ENCODE results near the gene SCYGR8. TPM values are rescaled to one million over a fixed set of nuclear protein-coding genes. Genes with fewer than 3 reads are reported as not detected.

The SCYGR8 gene
- total and polyA plus RNA-seq, 7 experiments from 2014 or later: not detected

- CTCF ChIA-PET: no interaction called here
- no peaks in the 10 kb centered on the region for H3K9me3 ChIP-seq (ENCODE audit: control insufficient read depth in 2 of 3, low read length in 3 of 3)
- Mint-ChIP-seq H3K36me3 (no peaks in the 10 kb centered on the region), H3K27me3 (no peaks in the 10 kb centered on the region), H3K9me3 (no peaks in the 10 kb centered on the region), H3K27ac (no peak overlapping the region), H3K4me3 (no peak overlapping the region), H3K4me1 (peaks cover 0 to 1% (median 0%) of the 10 kb centered on the region in 7 donors)
- no peaks in the 10 kb centered on the region for H3K36me3 ChIP-seq (ENCODE audit: control insufficient read depth in 2 of 3, insufficient read depth in 3 of 3, low read length in 3 of 3)
- POLR2A ChIA-PET: no interaction called here
- H3K4me3 ChIP-seq (ENCODE audit: low read length): no peak overlapping the region
- H3K27me3 ChIP-seq (ENCODE audit: control insufficient read depth in 2 of 2, insufficient read depth in 2 of 2, low read length in 2 of 2): no peaks in the 10 kb centered on the region
- no peak overlapping the region for H3K27ac ChIP-seq (ENCODE audit: low read depth, low read length)
- DNase-seq: no peak
- intact Hi-C loops (cut with micrococcal nuclease): no loop called here
- no peak for ATAC-seq
- H3K4me1 ChIP-seq (ENCODE audit: control insufficient read depth in 2 of 2, insufficient read depth in 2 of 2, low read length in 2 of 2): no peaks in the 10 kb centered on the region
Measured at GRCh38 chr2:227772932-227773331, 27.2 kb downstream of the SCYGR8 start.

DNA sequence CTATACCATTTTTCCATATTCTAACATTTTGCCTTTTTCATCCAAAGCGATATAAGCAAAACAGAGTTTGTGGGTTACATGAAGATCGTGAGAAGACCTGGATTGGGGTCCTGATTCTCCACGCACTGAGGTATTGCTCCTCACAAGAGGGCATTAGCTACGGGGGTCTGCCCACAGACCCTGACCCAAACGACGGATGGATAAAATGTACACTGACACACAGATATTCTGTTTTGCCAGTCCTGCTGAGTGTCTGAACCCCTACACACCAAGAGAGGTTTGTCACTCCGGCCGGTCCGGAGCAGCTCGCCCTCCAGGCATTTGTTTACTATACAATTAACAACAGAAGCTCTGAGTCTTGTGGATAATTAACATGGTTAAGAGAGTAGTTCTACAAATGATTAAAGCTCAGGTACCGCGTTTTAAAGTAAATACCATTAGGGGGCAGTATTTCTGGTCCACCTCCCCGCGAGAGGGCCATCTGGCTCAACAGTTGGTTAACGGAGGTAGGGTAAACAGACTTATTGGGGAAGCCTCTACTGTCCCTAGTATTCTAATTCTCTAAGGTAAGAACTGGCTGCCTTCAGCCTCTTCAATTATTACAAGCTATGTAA, 28.4 kb downstream of the SCYGR8 start:
- no peak for ATAC-seq
- Histone ChIP-seq H3K27ac (ENCODE audit: low read depth, low read length) (no peak overlapping the region), H3K4me1 (ENCODE audit: control insufficient read depth in 2 of 2, insufficient read depth in 2 of 2, low read length in 2 of 2) (no peaks in the 10 kb centered on the region), H3K27me3 (ENCODE audit: control insufficient read depth in 2 of 2, insufficient read depth in 2 of 2, low read length in 2 of 2) (no peaks in the 10 kb centered on the region), H3K9me3 (ENCODE audit: control insufficient read depth in 2 of 3, low read length in 3 of 3) (no peaks in the 10 kb centered on the region), H3K36me3 (ENCODE audit: control insufficient read depth in 2 of 3, insufficient read depth in 3 of 3, low read length in 3 of 3) (no peaks in the 10 kb centered on the region), H3K4me3 (ENCODE audit: low read length) (no peak overlapping the region)
- CTCF ChIA-PET: no interaction called here
- Mint-ChIP-seq H3K4me1 (peaks cover 0 to 1% (median 0%) of the 10 kb centered on the region in 7 donors), H3K4me3 (no peak overlapping the region), H3K27ac (no peak overlapping the region), H3K36me3 (no peaks in the 10 kb centered on the region), H3K9me3 (no peaks in the 10 kb centered on the region), H3K27me3 (peaks cover 0 to 7% (median 0%) of the 10 kb centered on the region in 5 donors)
- no peak for DNase-seq
- POLR2A ChIA-PET: no interaction called here
- intact Hi-C loops (cut with micrococcal nuclease): no loop called here

- peaks cover 0 to 1% (median 0%) of the 10 kb centered on the region in 7 donors for H3K4me1 Mint-ChIP-seq
- H3K27ac ChIP-seq (ENCODE audit: low read depth, low read length): no peak overlapping the region
- H3K27me3 Mint-ChIP-seq: peaks cover 0 to 7% (median 0%) of the 10 kb centered on the region in 5 donors
- H3K4me3 Mint-ChIP-seq: no peak overlapping the region
- intact Hi-C loops (cut with micrococcal nuclease): no loop called here
- no peak overlapping the region for H3K4me3 ChIP-seq (ENCODE audit: low read length)
- no peak for DNase-seq
- H3K9me3 ChIP-seq (ENCODE audit: control insufficient read depth in 2 of 3, low read length in 3 of 3): no peaks in the 10 kb centered on the region
- no peak for ATAC-seq
- ChIA-PET POLR2A (no interaction called here), CTCF (no interaction called here)
- H3K36me3 ChIP-seq (ENCODE audit: control insufficient read depth in 2 of 3, insufficient read depth in 3 of 3, low read length in 3 of 3): no peaks in the 10 kb centered on the region
- H3K36me3 Mint-ChIP-seq: no peaks in the 10 kb centered on the region
- no peaks in the 10 kb centered on the region for H3K9me3 Mint-ChIP-seq
- no peaks in the 10 kb centered on the region for H3K27me3 ChIP-seq (ENCODE audit: control insufficient read depth in 2 of 2, insufficient read depth in 2 of 2, low read length in 2 of 2)
- no peak overlapping the region for H3K27ac Mint-ChIP-seq
- no peaks in the 10 kb centered on the region for H3K4me1 ChIP-seq (ENCODE audit: control insufficient read depth in 2 of 2, insufficient read depth in 2 of 2, low read length in 2 of 2)
Measured at GRCh38 chr2:227774895-227775842, 29.5 kb downstream of the SCYGR8 start.

DNA sequence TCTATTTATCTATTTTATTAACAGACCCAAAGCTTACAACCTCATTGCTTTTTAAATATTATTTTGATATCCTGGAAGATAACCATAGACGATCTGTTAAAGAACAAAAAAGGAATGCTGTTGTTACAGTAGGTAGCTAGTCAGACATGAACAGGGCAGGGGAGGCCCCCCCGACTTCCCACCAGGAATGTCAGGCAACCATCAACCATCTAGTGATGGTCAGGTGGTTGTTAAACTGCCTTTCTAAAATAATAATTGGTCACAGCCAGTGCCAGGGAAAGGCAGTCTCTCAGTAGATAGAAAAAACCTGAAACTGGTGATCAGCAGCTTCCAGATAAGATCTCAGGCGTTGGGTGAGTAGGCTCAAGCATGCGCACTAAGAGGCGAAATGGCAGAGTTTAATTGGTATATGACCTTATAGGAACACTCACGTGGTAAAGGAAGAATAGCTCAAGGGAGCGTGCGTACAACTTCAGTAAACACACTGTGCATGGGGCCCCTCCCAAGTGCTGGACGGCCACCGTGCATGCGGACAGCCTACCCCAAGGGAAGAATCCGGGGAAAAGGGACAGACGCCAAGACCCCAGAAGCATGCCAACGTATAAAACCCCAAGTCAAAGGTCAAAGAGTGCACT, 35.4 kb downstream of the SCYGR8 start:
- no peaks in the 10 kb centered on the region for H3K27me3 ChIP-seq (ENCODE audit: control insufficient read depth in 2 of 2, insufficient read depth in 2 of 2, low read length in 2 of 2)
- H3K36me3 ChIP-seq (ENCODE audit: control insufficient read depth in 2 of 3, insufficient read depth in 3 of 3, low read length in 3 of 3): no peaks in the 10 kb centered on the region
- DNase-seq: no peak
- Mint-ChIP-seq H3K4me3 (no peak overlapping the region), H3K4me1 (peaks cover 0 to 14% (median 3%) of the 10 kb centered on the region in 7 donors), H3K27me3 (peaks cover 0 to 19% (median 3%) of the 10 kb centered on the region in 5 donors), H3K36me3 (no peaks in the 10 kb centered on the region), H3K9me3 (no peaks in the 10 kb centered on the region), H3K27ac (no peak overlapping the region)
- no peak overlapping the region for H3K4me3 ChIP-seq (ENCODE audit: low read length)
- ChIA-PET POLR2A (no interaction called here), CTCF (no interaction called here)
- intact Hi-C loops (cut with micrococcal nuclease): no loop called here
- ATAC-seq: no peak
- no peaks in the 10 kb centered on the region for H3K4me1 ChIP-seq (ENCODE audit: control insufficient read depth in 2 of 2, insufficient read depth in 2 of 2, low read length in 2 of 2)
- H3K27ac ChIP-seq (ENCODE audit: low read depth, low read length): no peak overlapping the region
- no peaks in the 10 kb centered on the region for H3K9me3 ChIP-seq (ENCODE audit: control insufficient read depth in 2 of 3, low read length in 3 of 3)

GRCh38 chr2:227781841-227782240, 36.1 kb downstream of the SCYGR8 start:
- Histone ChIP-seq H3K4me1 (ENCODE audit: control insufficient read depth in 2 of 2, insufficient read depth in 2 of 2, low read length in 2 of 2) (no peaks in the 10 kb centered on the region), H3K36me3 (ENCODE audit: control insufficient read depth in 2 of 3, insufficient read depth in 3 of 3, low read length in 3 of 3) (no peaks in the 10 kb centered on the region), H3K9me3 (ENCODE audit: control insufficient read depth in 2 of 3, low read length in 3 of 3) (no peaks in the 10 kb centered on the region), H3K27me3 (ENCODE audit: control insufficient read depth in 2 of 2, insufficient read depth in 2 of 2, low read length in 2 of 2) (no peaks in the 10 kb centered on the region), H3K27ac (ENCODE audit: low read depth, low read length) (no peak overlapping the region), H3K4me3 (ENCODE audit: low read length) (no peak overlapping the region)
- Mint-ChIP-seq H3K36me3 (no peaks in the 10 kb centered on the region), H3K4me1 (peaks cover 0 to 14% (median 3%) of the 10 kb centered on the region in 7 donors), H3K4me3 (no peak overlapping the region), H3K27ac (no peak overlapping the region), H3K27me3 (peaks cover 0 to 22% (median 6%) of the 10 kb centered on the region in 5 donors), H3K9me3 (no peaks in the 10 kb centered on the region)
- ATAC-seq (no peak), DNase-seq (no peak)
- intact Hi-C loops (cut with micrococcal nuclease): no loop called here
- ChIA-PET CTCF (no interaction called here), POLR2A (no interaction called here)

DNA sequence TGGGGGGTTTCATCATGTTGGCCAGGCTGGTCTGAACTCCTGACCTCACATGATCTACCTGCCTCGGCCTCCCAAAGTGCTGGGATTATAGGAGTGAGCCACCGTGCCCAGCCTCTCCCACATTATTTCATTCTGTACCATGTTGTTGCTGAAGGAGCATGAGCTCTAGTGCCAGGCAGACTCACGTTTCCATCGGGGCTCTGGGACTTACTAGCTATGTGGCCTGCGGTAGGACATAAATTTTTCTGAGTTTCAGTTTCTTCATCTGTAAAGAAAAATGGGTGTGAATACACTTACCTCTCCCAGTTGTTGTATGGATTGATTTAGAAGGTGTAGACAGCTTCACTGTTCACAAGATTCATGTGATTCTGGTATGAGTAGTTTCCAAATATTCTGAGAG, 37.1 kb downstream of the SCYGR8 start:
- H3K36me3 Mint-ChIP-seq: no peaks in the 10 kb centered on the region
- intact Hi-C loops (cut with micrococcal nuclease): loop anchor here in 1 of 2 donors (1.0 kb wide), 1 partner anchor 22 kb away; no protein-coding TSS in a partner anchor
- H3K4me1 Mint-ChIP-seq: peaks cover 0 to 14% (median 3%) of the 10 kb centered on the region in 7 donors
- H3K27me3 Mint-ChIP-seq: peaks cover 0 to 25% (median 6%) of the 10 kb centered on the region in 5 donors
- peak overlapping the region in 3 of 9 donors; percentile 30 to 81 (median 52) for H3K27ac Mint-ChIP-seq
- DNase-seq (no peak), ATAC-seq (no peak)
- CTCF ChIA-PET: no interaction called here
- no peak overlapping the region for H3K4me3 ChIP-seq (ENCODE audit: low read length)
- no peaks in the 10 kb centered on the region for H3K9me3 Mint-ChIP-seq
- H3K27ac ChIP-seq (ENCODE audit: low read depth, low read length): no peak overlapping the region
- H3K9me3 ChIP-seq (ENCODE audit: control insufficient read depth in 2 of 3, low read length in 3 of 3): no peaks in the 10 kb centered on the region
- no peaks in the 10 kb centered on the region for H3K27me3 ChIP-seq (ENCODE audit: control insufficient read depth in 2 of 2, insufficient read depth in 2 of 2, low read length in 2 of 2)
- no peaks in the 10 kb centered on the region for H3K36me3 ChIP-seq (ENCODE audit: control insufficient read depth in 2 of 3, insufficient read depth in 3 of 3, low read length in 3 of 3)
- H3K4me1 ChIP-seq (ENCODE audit: control insufficient read depth in 2 of 2, insufficient read depth in 2 of 2, low read length in 2 of 2): no peaks in the 10 kb centered on the region
- peak overlapping the region in 9 of 10 donors; percentile 6 to 81 (median 63) for H3K4me3 Mint-ChIP-seq
- POLR2A ChIA-PET: no interaction called here
